GM04503 (cell line): ENCODE data around the gene SHFL.

Experiments used
- DNase-seq: peaks from one replicate; pipeline ENCODE4 v3.0.0-alpha.2; 2012; ENCODE audit warnings: low read depth

The SHFL gene

GRCh38 chr19:10085641-10086590 is at the start of gene SHFL:
SHFL (plus strand) TSS chr19:10086317; CDS start chr19:10086428, 111 bp downstream.
- DNase-seq = no peak

- DNase-seq = no peak
These were observed 49.5 kb upstream of the SHFL start for GRCh38 chr19:10036601-10037071.

GRCh38 chr19:10037367-10037766 is 48.8 kb upstream of the SHFL start:
- DNase-seq = no peak

- no peak for DNase-seq
These were observed 48.3 kb upstream of the SHFL start for GRCh38 chr19:10037809-10038208.

- peak; percentile 17 for DNase-seq
These were observed 42.7 kb upstream of the SHFL start for GRCh38 chr19:10043286-10043927.

- no peak for DNase-seq
These were observed 41.7 kb upstream of the SHFL start for GRCh38 chr19:10044390-10044789.

GRCh38 chr19:10045371-10045770 is 40.7 kb upstream of the SHFL start:
- DNase-seq = no peak

- no peak for DNase-seq
These were observed 36.5 kb upstream of the SHFL start for GRCh38 chr19:10049626-10050025.

- no peak for DNase-seq
These were observed 33.3 kb upstream of the SHFL start for GRCh38 chr19:10052602-10053360.

- no peak for DNase-seq
These were observed 24.3 kb upstream of the SHFL start for GRCh38 chr19:10061717-10062310.

GRCh38 chr19:10068205-10068604 is 17.9 kb upstream of the SHFL start:
- no peak for DNase-seq

- DNase-seq = no peak
These were observed 17.1 kb upstream of the SHFL start for GRCh38 chr19:10069046-10069445.

GRCh38 chr19:10070730-10071446 is 15.2 kb upstream of the SHFL start:
- DNase-seq = no peak

GRCh38 chr19:10074153-10074552 is 12.0 kb upstream of the SHFL start:
- no peak for DNase-seq

- no peak for DNase-seq
These were observed 9.6 kb upstream of the SHFL start for GRCh38 chr19:10076535-10076934.

GRCh38 chr19:10078329-10078728 is 7.8 kb upstream of the SHFL start:
- DNase-seq = no peak

- DNase-seq = no peak
These were observed 7.1 kb upstream of the SHFL start for GRCh38 chr19:10079031-10079453.

- DNase-seq = no peak
These were observed 2.2 kb upstream of the SHFL start for GRCh38 chr19:10083911-10084310.

- no peak for DNase-seq
These were observed 1.3 kb upstream of the SHFL start for GRCh38 chr19:10084803-10085202.

- DNase-seq = no peak
These were observed 575 bp downstream of the SHFL start for GRCh38 chr19:10086591-10087192.
